Activated CD4-positive, alpha-beta memory T cell treated with anti-CD3 and anti-CD28 coated beads for 36 hours (primary cell): ENCODE data around the gene STXBP2. TPM values are rescaled to one million over a fixed set of nuclear protein-coding genes. Genes with fewer than 3 reads are reported as not detected.

ENCODE experiments used
- CTCF ChIA-PET: fragments of 350-600 bp; sonication (Branson Sonifier 250); formaldehyde crosslinking; loops from one replicate; lab custom pipeline; 2021; ENCODE audit warnings: antibody characterized with exemption, inconsistent platforms; lab: Charles Lee
- POLR2A ChIA-PET: fragments of 350-600 bp; sonication (Branson Sonifier 250); formaldehyde crosslinking; loops from one replicate; lab custom pipeline; 2021; ENCODE audit warnings: antibody characterized with exemption; lab: Charles Lee
- DNase-seq: peaks from one replicate; pipeline ENCODE4 v3.0.0-alpha.2; 2020
- H3K27ac Mint-ChIP-seq: one replicate; pipeline ENCODE4 v1.8.0; 2021; ENCODE audit warnings: mixed read lengths
- H3K27me3 Mint-ChIP-seq: one replicate; pipeline ENCODE4 v1.8.0; 2021; ENCODE audit warnings: mixed read lengths
- H3K36me3 Mint-ChIP-seq: one replicate; pipeline ENCODE4 v1.8.0; 2021; ENCODE audit warnings: mixed read lengths
- H3K4me1 Mint-ChIP-seq: one replicate; pipeline ENCODE4 v1.8.0; 2021; ENCODE audit warnings: low read depth, mixed read lengths
- H3K4me3 Mint-ChIP-seq: one replicate; pipeline ENCODE4 v1.8.0; 2021; ENCODE audit warnings: mild to moderate bottlenecking, mixed read lengths
- H3K9me3 Mint-ChIP-seq: one replicate; pipeline ENCODE4 v1.8.0; 2021; ENCODE audit warnings: mixed read lengths
- intact Hi-C: fragments of 100-400 bp; cut with micrococcal nuclease; formaldehyde crosslinking; loops from one replicate; pipeline ENCODE4 v1.15.1; 2023
- total RNA-seq, 2 experiments: library from RNA; stranded (reverse); gene quantifications; one replicate each; pipeline ENCODE4 v1.2.3, GENCODE V29; 2021

The STXBP2 gene
- 100 to 1,000 TPM; 109 to 111 TPM for total RNA-seq

GRCh38 chr19:7636691-7637373 is at the start of gene STXBP2:
Gene STXBP2, plus strand, starts transcription at chr19:7637110. Its CDS starts 40 bp downstream, at chr19:7637150.
- Mint-ChIP-seq H3K9me3 (peaks cover 4% of the 10 kb centered on the region), H3K27ac (peak within 1 kb of the TSS; percentile 79), H3K36me3 (peaks cover 7% of the 10 kb centered on the region), H3K27me3 (no peaks in the 10 kb centered on the region), H3K4me3 (peak within 1 kb of the TSS; percentile 79), H3K4me1 (peaks cover 29% of the 10 kb centered on the region)
- ChIA-PET CTCF (interaction anchor here (1.0 to 2.0 kb wide), 5 partner anchors 15 to 68 kb away, joined by 3 to 9 read pairs (median 5); partner anchors contain the start of gene TRAPPC5), POLR2A (interaction anchor here (0.6 kb wide), 1 partner anchor 13 kb away, joined by 3 read pairs; no protein-coding TSS in a partner anchor)
- DNase-seq: peak; percentile 95
- intact Hi-C loops: loop anchor here (1.0 to 5.0 kb wide), 3 partner anchors 8 to 285 kb away; partner anchors contain the start of genes PET100, SNAPC2, TRAPPC5 and XAB2

- Mint-ChIP-seq H3K27me3 (peaks cover 20% of the 10 kb centered on the region), H3K9me3 (no peaks in the 10 kb centered on the region), H3K27ac (no peak overlapping the region), H3K4me3 (no peak overlapping the region), H3K4me1 (no peaks in the 10 kb centered on the region), H3K36me3 (no peaks in the 10 kb centered on the region)
- intact Hi-C loops: no loop called here
- ChIA-PET POLR2A (no interaction called here), CTCF (no interaction called here)
- DNase-seq: no peak
Measured at GRCh38 chr19:7589822-7590221, 47.1 kb upstream of the STXBP2 start.

- Mint-ChIP-seq H3K4me1 (peaks cover 2% of the 10 kb centered on the region), H3K9me3 (no peaks in the 10 kb centered on the region), H3K4me3 (no peak overlapping the region), H3K27ac (no peak overlapping the region), H3K36me3 (no peaks in the 10 kb centered on the region), H3K27me3 (peaks cover 21% of the 10 kb centered on the region)
- intact Hi-C loops: no loop called here
- no peak for DNase-seq
- ChIA-PET CTCF (interaction anchor here (0.6 kb wide), 1 partner anchor 121 kb away, joined by 3 read pairs; no protein-coding TSS in a partner anchor), POLR2A (no interaction called here)
Measured at GRCh38 chr19:7590256-7590655, 46.7 kb upstream of the STXBP2 start.

GRCh38 chr19:7595466-7596133 is 41.3 kb upstream of the STXBP2 start, which contains the start of gene CAMSAP3:
Gene CAMSAP3, plus strand, starts transcription at chr19:7595863. Its CDS starts 140 bp downstream, at chr19:7596003.
- intact Hi-C loops: no loop called here
- peak; percentile 38 for DNase-seq
- Mint-ChIP-seq H3K4me3 (peak within 1 kb of the TSS; percentile 61), H3K27ac (no peak within 1 kb of the TSS), H3K4me1 (peaks cover 2% of the 10 kb centered on the region), H3K9me3 (no peaks in the 10 kb centered on the region), H3K36me3 (no peaks in the 10 kb centered on the region), H3K27me3 (peaks cover 39% of the 10 kb centered on the region)
- ChIA-PET CTCF (interaction anchor here (1.1 kb wide), 1 partner anchor 27 kb away, joined by 5 read pairs; no protein-coding TSS in a partner anchor), POLR2A (no interaction called here)

- no peak for DNase-seq
- H3K27me3 Mint-ChIP-seq: peaks cover 36% of the 10 kb centered on the region
- intact Hi-C loops: no loop called here
- H3K36me3 Mint-ChIP-seq: no peaks in the 10 kb centered on the region
- H3K9me3 Mint-ChIP-seq: no peaks in the 10 kb centered on the region
- H3K4me3 Mint-ChIP-seq: peak overlapping the region; percentile 39
- POLR2A ChIA-PET: no interaction called here
- peaks cover 2% of the 10 kb centered on the region for H3K4me1 Mint-ChIP-seq
- H3K27ac Mint-ChIP-seq: no peak overlapping the region
- CTCF ChIA-PET: interaction anchor here (0.9 kb wide), 1 partner anchor 28 kb away, joined by 3 read pairs; no protein-coding TSS in a partner anchor
Measured at GRCh38 chr19:7596211-7596937, 40.5 kb upstream of the STXBP2 start.

GRCh38 chr19:7597689-7598088 is 39.2 kb upstream of the STXBP2 start:
- peaks cover 40% of the 10 kb centered on the region for H3K27me3 Mint-ChIP-seq
- ChIA-PET CTCF (interaction anchor here (0.6 to 1.0 kb wide), 2 partner anchors 29 to 252 kb away, joined by 3 to 5 read pairs; no protein-coding TSS in a partner anchor), POLR2A (no interaction called here)
- no peaks in the 10 kb centered on the region for H3K36me3 Mint-ChIP-seq
- H3K27ac Mint-ChIP-seq: no peak overlapping the region
- peaks cover 2% of the 10 kb centered on the region for H3K4me1 Mint-ChIP-seq
- no peak for DNase-seq
- no peak overlapping the region for H3K4me3 Mint-ChIP-seq
- intact Hi-C loops: no loop called here
- no peaks in the 10 kb centered on the region for H3K9me3 Mint-ChIP-seq

GRCh38 chr19:7598180-7598579 is 38.7 kb upstream of the STXBP2 start:
- Mint-ChIP-seq H3K4me3 (no peak overlapping the region), H3K4me1 (peaks cover 2% of the 10 kb centered on the region), H3K27me3 (peaks cover 39% of the 10 kb centered on the region), H3K9me3 (no peaks in the 10 kb centered on the region), H3K27ac (no peak overlapping the region), H3K36me3 (no peaks in the 10 kb centered on the region)
- intact Hi-C loops: no loop called here
- DNase-seq: no peak
- ChIA-PET CTCF (interaction anchor here (1.0 kb wide), 1 partner anchor 30 kb away, joined by 5 read pairs; no protein-coding TSS in a partner anchor), POLR2A (interaction anchor here (0.6 kb wide), 1 partner anchor 207 kb away, joined by 4 read pairs; no protein-coding TSS in a partner anchor)

- no peaks in the 10 kb centered on the region for H3K36me3 Mint-ChIP-seq
Measured at GRCh38 chr19:7600721-7601120, 36.2 kb upstream of the STXBP2 start.

GRCh38 chr19:7602240-7602934 is 34.5 kb upstream of the STXBP2 start:
- intact Hi-C loops: no loop called here
- POLR2A ChIA-PET: no interaction called here
- Mint-ChIP-seq H3K9me3 (no peaks in the 10 kb centered on the region), H3K27me3 (peaks cover 26% of the 10 kb centered on the region), H3K4me3 (no peak overlapping the region), H3K36me3 (no peaks in the 10 kb centered on the region), H3K27ac (no peak overlapping the region), H3K4me1 (no peaks in the 10 kb centered on the region)
- CTCF ChIA-PET: interaction anchor here (1.1 kb wide), 1 partner anchor 79 kb away, joined by 3 read pairs; the partner anchor contains the start of gene TRAPPC5
- DNase-seq: no peak

More at GRCh38 chr19:7600721-7601120, 36.2 kb upstream of the STXBP2 start:
- POLR2A ChIA-PET: interaction anchor here (0.6 to 0.7 kb wide), 2 partner anchors 135 to 399 kb away, joined by 3 read pairs; no protein-coding TSS in a partner anchor
- no peaks in the 10 kb centered on the region for H3K9me3 Mint-ChIP-seq
- no peak overlapping the region for H3K27ac Mint-ChIP-seq
- no peak for DNase-seq
- intact Hi-C loops: no loop called here
- CTCF ChIA-PET: no interaction called here
- H3K4me3 Mint-ChIP-seq: no peak overlapping the region
- H3K4me1 Mint-ChIP-seq: no peaks in the 10 kb centered on the region
- peaks cover 30% of the 10 kb centered on the region for H3K27me3 Mint-ChIP-seq

GRCh38 chr19:7602935-7603497 is 33.9 kb upstream of the STXBP2 start:
- Mint-ChIP-seq H3K4me1 (no peaks in the 10 kb centered on the region), H3K4me3 (no peak overlapping the region), H3K27me3 (peaks cover 19% of the 10 kb centered on the region), H3K36me3 (no peaks in the 10 kb centered on the region), H3K27ac (no peak overlapping the region), H3K9me3 (no peaks in the 10 kb centered on the region)
- intact Hi-C loops: no loop called here
- POLR2A ChIA-PET: no interaction called here
- CTCF ChIA-PET: interaction anchor here (1.1 kb wide), 1 partner anchor 78 kb away, joined by 3 read pairs; the partner anchor contains the start of gene TRAPPC5
- DNase-seq: no peak

GRCh38 chr19:7603919-7604318 is 33.0 kb upstream of the STXBP2 start:
- no peaks in the 10 kb centered on the region for H3K4me1 Mint-ChIP-seq
- no peak overlapping the region for H3K27ac Mint-ChIP-seq
- POLR2A ChIA-PET: no interaction called here
- H3K9me3 Mint-ChIP-seq: no peaks in the 10 kb centered on the region
- intact Hi-C loops: no loop called here
- no peak for DNase-seq
- CTCF ChIA-PET: no interaction called here
- no peaks in the 10 kb centered on the region for H3K36me3 Mint-ChIP-seq
- peaks cover 12% of the 10 kb centered on the region for H3K27me3 Mint-ChIP-seq
- no peak overlapping the region for H3K4me3 Mint-ChIP-seq
